ENCODE results near the gene TAB2.
"Not testable (repeated sequence)": the region's sequence is repeated elsewhere in the genome, so short reads cannot be mapped to it uniquely, and the experiment has no call there.

GRCh38 chr6:149444360-149445094 lies 127.0 kb downstream of the TAB2 start:
- TF ChIP-seq ESRRG (CRISPR knock-in tag; IDR thresholded peaks at IDR 0.05); BACH2 (CRISPR knock-in tag; IDR thresholded peaks at IDR 0.05; ENCODE audit: borderline replicate concordance); PATZ1 (CRISPR knock-in tag; IDR thresholded peaks at IDR 0.05; ENCODE audit: borderline replicate concordance): not testable (repeated sequence)

All from SK-N-SH treated with all-trans-retinoic acid at 6 μM for 48 hours (cell line).